Caki2 (cell line): ENCODE data around the gene TNS2. TPM values are rescaled to one million over a fixed set of nuclear protein-coding genes. Genes with fewer than 3 reads are reported as not detected.

Experiments used
- DNase-seq: peaks from one replicate; pipeline ENCODE4 v3.0.0-alpha.2; 2015; ENCODE audit warnings: low read depth
- in situ Hi-C: cut with HindIII; loops from 2 replicates; pipeline ENCODE4 v1.10.0; 2016; ENCODE audit warnings: low sequenced_read_pairs, low pct_unique_long_range_greater_than_20kb, mixed read lengths
- total RNA-seq: library from RNA; depleted of rRNA; stranded (reverse); fragments of >200 nt; shearing (Covaris generic); gene quantifications from 2 replicates; pipeline ENCODE4 v1.2.3, GENCODE V29; 2014; ENCODE audit warnings: low replicate concordance

TNS2 gene
- total RNA-seq, 1 experiment from 2014 or later: 5.1 TPM

- no peak for DNase-seq
- in situ Hi-C loops: no loop called here
Measured at GRCh38 chr12:53063708-53064612, 14.1 kb downstream of the TNS2 start.

GRCh38 chr12:53064613-53065436 is 15.0 kb downstream of the TNS2 start:
- no peak for DNase-seq
- in situ Hi-C loops: no loop called here

DNA sequence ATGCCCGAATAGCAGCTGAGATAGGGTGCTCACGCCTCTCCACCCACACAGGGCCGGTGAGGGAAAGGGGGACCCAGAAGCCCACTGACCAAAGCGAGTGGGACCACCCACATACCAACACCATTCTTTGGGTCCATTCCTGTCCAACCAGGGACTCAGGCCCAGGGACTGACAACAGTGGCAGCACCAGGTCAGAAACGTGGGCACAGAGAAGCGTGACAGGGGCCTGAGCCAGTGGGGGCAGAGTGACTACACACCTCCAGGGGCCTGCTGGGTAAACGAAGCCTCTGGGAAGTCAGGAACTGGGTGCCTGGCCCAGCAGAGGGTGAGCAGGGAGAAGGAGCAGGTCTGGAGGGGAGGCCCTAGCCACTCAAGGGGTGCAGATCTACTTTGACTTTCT is 15.6 kb downstream of the TNS2 start:
- in situ Hi-C loops: no loop called here
- no peak for DNase-seq

DNA sequence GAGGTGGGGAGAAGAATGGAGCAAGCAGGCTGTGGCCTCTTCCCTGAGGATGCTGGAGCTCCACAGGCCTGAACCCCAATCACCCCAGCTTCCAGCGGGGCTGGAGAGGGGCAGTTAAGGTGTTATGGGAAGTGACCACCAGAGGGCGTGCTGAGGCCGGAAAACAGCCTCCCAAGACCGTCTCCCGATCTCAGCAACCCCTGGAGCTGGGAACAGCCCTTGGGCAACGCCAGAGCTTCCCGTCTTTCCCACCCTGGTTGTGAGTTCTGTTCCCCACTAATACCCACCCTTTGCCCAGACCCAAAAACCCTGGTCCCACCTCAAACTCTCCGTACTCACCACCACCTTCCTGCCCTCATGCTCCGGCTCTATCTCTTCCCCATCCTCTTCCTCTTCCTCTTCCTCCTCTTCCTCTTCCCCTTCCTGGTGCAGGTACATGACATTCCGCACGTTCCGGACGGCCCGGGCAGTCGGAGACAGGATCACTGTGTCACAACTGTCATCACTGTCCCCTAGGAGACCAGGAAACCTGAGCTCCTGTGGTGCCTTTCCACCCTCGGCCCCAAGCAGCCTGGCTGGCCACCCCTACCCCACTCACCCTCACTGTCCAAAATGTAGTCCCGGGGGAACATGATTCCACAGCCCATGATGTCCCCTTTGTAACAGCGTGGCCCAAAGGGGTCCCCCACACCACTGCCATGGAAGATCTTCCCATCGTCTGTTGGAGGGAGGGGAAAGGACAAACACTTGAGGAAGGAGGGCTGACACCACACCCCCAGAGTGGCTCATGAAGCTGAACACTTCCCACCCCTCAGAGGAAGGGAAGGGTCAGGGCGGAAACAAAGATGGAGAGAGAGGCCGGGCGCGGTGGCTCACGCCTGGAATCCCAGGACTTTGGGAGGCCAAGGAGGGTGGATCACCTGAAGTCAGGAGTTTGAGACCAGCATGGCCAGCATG is 16.4 kb downstream of the TNS2 start:
- in situ Hi-C loops: no loop called here
- DNase-seq: peak; percentile 68

DNA sequence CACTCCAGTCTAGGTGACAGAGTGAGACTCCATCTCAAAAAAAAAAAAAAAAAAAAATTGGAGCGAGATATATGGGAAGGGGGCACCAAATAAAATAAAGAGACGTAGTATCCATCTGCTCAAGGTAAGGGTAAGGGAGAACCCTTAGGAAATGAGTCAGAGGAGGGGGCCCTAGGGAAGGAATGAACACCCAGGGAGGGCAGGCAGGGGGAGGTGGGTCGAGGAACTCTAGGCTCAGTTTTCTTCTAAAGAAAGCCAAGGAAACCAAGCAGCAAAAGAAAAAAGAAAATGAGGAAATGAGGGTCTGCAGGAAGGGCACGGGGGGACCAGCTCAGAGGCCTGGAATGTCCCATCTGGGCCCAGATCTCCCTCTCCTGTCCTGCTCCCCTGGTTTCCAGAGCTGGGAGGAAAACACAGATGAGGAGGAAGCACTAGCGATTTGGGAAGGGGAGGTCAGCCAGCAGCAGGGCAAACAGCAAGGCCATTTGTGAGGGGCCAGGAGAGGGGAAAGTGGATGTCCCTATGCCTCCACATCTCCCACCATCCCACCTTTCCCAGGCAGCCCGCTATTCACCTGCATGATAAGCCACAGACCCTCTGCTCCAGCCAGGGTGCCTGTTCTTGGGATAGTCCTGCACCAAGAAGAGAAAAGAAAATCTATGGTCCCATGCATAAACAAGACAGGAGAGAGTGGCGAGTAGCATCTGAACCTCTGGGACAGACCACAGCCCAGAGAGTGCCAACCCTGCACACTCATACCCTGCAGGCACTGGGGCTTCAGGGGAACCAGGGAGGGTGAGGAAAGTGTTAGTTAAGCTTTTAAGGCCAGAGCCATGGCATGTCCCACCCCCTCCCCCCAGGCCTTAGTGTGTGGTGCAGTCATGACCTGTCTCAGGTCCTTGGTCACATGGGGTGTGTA is 17.5 kb downstream of the TNS2 start:
- in situ Hi-C loops: no loop called here
- no peak for DNase-seq

- in situ Hi-C loops: no loop called here
- no peak for DNase-seq
Measured at GRCh38 chr12:53067993-53068770, 18.3 kb downstream of the TNS2 start.

GRCh38 chr12:53068811-53069585 is 19.1 kb downstream of the TNS2 start:
- DNase-seq: no peak
- in situ Hi-C loops: no loop called here

DNA sequence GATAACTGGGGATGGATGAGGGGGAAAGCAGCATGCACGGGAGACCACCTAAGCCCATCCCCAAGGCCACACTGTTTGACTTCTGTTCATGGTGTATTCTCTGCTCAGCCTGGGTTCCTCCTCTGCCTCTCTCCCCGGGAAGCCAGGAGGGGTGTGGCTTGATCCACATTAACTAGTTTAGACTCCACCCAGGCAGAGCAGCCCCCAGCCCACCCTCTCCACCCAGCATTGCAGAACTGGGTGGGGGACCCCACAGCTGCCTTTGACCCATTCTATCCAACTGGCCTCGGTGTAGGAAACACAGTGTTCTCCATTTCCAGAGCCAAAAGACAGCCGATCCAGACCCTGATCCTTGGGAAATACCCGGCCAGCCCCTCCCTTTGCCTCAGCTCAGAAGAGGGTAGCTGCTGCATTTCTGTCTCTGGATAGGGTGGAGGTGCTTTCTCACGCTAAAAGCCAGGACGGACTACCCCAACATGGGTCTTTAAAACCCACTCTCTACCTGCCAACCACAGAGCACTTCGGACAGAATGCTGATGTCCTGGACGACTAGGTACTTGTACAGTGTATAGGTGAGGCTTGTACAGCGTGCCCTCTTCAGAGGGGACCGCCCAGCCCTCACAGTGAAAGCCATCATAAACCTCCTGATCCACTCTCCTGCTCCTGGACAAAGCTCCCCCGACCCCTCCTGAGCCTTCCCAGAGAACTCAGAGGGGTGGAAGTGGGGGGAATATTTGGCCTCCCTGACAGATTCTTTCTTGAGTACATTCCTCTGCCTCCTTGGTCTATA is 20.0 kb downstream of the TNS2 start:
- no peak for DNase-seq
- in situ Hi-C loops: no loop called here

- in situ Hi-C loops: no loop called here
- DNase-seq: no peak
Measured at GRCh38 chr12:53070877-53071492, 21.1 kb downstream of the TNS2 start.

DNA sequence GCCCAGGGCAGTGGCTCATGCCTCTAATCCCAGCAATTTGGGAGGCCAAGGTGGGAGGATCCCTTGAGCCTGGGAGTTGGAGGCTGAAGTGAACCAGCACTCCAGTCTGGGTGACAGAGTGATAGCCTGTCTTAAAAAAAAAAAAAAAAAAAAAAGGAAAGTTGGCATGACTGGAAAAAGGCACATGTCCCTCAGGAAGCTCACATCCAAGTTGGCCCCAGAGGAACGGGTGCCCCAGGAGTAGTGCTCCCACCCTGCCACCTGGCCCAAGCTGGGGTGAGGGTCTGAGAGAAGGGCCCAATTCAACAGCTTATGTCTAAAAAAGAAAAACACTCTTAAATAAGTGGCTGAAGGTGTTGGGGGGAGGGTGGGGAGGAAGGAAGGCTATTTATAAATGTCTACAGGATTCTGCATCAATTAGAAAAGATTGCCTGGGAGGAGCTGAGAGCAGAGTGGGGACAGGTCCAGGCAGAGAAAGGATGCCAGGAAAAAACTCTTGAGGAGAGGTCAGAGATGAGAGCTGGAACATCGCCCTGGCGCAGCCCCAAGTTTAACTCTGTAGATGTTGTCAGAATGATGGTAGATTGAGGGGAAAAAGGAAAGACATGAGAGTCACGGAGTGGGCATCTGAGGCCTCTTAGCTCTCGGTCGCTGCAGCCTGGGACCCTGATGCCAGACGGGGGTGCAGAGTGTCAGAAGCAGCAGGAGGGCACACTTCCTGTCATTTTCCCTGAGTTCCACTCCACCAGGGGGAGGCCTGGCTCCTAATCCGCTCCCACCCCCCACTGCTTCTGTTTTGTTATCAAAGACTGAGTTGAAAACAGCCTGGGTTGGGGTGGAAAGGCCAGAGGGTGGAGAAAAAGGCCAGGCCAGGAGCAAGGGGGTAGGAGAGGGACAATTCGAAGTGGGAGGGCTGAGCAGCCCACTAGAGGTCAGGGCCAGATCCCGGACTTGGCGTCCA is 22.0 kb downstream of the TNS2 start:
- in situ Hi-C loops: no loop called here

DNA sequence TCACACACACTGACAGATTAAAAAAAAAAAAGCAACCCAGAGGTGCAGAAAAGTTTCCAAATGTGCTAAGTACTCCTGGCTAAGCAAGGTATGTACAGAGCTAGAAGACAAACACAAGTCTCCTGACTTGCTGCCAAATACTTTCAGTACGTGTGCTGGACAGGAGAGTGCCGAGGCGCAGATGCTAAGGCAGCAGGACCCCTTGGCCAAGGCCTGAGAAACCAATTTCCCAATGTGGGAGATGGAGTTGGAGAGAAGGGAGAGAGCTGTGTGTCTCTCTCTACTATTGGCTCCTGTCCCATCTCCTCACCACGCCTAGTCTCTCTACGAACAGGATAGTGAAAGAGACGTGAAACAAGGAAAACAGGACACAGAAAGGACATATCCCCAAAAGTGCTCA is 24.0 kb downstream of the TNS2 start:
- in situ Hi-C loops: no loop called here

More for the DNA sequence above, 22.0 kb downstream of the TNS2 start:
- DNase-seq: no peak

GRCh38 chr12:53074283-53074998 is 24.6 kb downstream of the TNS2 start:
- in situ Hi-C loops: no loop called here
- DNase-seq: no peak

More for the DNA sequence above, 24.0 kb downstream of the TNS2 start:
- DNase-seq: no peak

DNA sequence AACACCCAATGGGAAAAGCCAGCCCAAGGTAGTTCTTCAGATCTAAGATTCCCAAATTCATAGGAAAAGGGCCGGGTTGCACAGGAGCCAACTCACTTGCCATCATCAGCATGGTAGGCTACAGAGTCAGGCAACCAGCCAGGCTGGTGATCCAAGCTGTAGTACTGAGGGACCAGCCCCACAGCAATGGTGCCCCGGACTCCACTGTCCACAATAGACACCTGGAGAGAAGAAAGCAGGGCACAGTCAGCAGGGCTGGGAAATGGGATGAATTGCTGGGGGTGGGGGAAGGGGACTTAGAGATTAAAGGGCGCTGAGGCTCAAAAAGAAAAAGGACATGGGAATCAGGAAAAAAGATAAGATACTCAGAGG is 25.1 kb downstream of the TNS2 start:
- no peak for DNase-seq
- in situ Hi-C loops: no loop called here
